Measurements from ENCODE around the gene GLYR1.

The GLYR1 gene

DNA sequence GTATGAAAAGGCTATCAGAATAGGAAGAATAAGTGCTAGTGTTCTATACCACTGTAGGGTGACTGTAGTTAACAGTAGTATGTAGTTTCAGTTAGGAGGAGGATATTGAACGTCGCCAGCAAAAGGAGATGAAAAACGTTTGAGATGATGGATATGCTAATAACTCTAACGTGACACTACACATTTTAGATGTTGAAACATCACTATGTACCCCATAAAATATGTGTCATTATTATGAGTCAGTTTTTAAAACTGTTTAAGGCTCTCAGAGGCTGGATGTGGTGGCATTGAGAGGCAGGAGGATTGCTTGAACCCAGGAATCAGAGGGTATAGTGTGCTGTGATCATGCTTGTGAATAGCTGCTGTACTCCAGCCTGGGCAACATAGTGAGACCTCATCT is 32.0 kb upstream of the GLYR1 start:
- no peak for DNase-seq

DNA sequence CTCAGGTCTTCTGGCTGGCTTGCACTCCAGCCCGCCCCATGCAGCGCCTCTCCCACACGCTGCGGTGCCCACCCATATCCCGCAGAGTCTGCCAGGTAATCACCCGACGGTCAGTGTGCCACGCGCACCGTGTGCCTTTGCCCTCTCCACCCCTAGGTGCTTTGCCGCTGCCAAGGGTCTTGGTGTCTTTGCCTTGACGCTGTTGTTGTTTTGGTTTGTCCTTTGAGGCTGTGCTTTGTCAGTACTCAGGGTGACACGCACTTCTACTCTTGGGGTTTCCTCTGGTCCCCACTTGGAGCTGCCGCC is 30.2 kb upstream of the GLYR1 start:
- no peak for DNase-seq

DNA sequence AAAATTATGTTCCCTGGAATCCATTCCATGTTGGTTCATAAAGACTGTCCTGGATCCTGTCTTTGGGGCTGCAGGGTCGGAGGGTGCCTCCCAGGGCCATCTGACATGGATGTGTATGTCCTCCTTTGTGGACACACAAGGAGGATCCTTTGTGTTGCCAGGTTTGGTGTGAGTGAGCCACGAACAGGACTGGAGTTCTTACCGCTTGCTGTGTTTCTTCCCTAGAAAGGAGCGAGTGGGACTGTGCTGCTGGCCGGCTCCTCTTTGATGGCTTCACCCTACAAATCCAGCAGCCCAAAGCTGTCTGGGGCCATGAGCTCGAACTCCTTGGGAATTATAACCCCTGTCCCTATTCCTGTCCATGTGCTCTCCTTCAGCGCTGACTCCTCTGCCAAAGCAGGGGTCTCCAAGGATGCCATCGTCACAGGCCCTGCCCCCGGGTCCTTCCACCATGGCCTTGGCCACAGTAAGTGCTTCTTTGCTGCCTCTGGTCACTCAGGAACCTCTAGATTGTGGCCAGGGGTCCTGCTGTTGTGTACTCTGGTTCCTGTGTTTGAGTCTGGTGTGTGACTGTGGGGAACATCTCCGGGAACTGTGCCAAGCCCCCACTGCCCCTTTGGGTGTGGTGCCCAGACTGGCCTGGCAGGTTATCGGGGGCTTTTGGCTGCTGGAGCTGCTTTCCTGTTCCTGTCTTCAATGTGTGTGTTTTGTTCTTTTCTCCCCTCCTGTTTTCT is 29.7 kb upstream of the GLYR1 start:
- no peak for DNase-seq

DNA sequence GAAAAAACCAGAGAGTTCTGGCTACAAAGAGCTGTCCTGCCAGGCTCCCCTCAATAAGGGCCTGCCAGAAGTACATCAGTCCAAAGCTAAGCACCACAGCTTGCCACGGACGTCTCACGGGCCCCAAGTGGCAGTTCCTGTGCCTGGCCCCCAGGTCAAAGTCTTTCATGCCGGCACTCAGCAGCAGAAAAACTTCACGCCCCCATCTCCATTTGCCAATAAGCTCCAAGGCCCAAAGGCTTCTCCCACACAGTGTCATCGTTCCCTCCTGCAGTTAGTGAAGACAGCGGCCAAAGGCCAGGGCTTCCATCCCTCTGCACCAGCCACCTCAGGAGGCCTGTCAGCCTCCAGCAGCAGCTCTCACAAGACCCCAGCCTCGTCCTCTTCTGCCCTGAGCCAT is 27.6 kb upstream of the GLYR1 start:
- DNase-seq = no peak

DNA sequence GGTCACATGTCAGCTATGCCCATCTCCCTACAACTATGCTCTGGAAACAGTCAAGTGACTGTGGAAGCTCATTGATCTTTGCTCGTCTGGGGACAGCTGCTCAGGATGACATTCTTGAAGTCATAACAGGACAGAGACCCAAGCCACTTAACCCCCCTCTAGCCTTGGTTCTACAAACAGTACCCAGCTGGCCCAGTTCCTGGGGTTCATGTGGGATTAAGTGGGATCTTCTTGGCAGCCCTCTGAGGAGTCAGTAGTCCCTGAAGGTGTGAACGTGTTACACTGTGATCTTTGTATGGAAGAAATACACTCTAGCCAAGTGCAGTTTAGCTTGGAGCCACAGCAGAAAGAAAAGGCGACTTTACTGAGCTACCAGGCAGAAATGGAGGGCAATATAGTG is 26.0 kb upstream of the GLYR1 start:
- no peak for DNase-seq

DNA sequence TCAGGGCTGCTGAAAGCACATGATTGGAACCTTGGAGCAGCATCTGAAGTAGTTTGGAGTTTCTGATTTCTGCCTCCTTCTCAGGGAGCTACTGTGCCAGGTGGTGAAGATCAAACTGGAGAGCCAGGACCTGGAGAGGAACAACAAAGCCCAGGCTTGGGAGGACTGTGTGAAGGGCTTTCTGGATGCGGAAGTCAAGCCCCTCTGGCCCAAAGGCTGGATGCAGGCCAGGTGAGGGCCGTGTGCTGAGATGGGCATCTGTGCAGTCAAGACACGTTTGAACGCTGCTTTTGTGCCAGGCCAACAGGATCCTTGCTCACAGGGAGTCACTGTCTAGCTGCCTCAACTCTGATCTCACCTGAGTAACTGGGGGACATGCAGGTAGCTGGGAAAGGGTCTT is 24.0 kb upstream of the GLYR1 start:
- no peak for DNase-seq

DNA sequence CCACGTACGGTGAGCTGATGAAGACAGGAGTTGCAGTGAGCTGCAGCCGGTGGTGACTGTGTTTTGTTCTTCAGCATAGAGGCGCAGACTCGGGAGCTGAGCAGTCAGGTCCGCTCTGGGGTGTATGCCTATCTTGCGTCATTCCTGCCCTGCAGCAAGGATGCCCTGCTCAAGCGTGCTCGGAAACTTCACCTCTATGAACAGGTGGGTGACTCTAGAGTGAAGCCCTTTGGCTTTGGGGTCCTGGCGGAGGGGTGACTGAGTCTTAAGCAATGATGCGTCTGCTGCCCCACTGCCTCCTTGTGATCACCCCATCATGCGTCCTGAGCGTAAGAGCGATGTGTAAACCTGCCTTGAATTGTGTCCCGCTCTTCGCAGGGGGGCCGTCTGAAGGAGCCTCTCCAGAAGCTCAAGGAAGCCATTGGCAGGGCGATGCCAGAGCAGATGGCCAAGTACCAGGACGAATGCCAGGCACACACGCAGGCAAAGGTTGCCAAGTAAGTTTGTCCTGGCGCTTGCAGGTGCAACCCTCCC is 23.1 kb upstream of the GLYR1 start:
- DNase-seq = no peak

DNA sequence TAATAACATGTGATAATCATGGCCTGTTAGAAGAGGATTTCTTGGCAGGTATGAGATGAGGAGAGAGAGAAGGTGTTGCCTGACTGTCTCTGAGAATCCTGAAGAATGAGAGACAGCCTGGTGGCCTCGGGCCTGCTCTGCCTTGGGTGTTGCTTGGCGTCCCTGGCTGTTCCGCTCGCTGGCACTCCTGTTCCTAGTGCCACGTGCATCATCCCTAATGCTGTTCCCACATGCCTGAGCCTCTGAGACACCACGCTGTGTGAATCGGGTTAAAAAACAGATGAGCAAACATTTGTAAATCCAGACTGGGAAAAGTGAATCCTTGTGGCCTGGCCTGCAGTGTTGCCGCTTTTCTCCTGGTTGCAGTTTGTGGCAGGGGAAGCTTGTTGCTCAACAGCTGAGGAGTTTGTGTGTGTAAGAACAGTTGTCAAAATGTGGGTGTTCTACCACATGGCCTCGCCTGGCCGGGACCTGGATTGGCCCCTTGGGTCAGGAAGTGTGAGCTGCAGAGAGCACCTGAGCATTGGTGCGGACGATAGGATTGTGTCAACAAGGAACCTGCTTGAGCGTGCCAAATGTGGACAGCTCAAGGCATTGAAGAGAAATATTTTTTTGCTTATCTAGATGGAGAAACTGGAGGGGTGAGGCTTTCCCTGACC is 22.2 kb upstream of the GLYR1 start:
- no peak for DNase-seq

DNA sequence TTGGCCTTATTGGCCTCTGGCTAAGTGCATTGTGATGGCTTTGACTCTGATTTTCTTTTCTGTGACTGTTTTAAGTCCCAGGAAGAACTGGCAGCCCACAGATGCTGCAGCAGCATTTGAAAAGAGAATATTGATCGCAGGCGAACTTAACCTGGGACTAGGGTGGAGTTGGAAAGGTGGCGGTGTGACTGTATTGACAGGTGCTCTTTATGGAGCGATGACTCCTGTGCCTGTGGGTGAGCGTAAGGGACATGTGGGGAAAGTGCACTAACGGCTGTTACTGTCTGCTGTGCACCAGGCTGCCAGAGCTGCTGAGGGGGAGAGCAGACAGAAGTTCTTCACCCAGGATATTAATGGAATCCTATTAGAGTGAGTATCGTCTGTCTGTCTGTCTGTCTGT is 21.4 kb upstream of the GLYR1 start:
- DNase-seq = no peak

DNA sequence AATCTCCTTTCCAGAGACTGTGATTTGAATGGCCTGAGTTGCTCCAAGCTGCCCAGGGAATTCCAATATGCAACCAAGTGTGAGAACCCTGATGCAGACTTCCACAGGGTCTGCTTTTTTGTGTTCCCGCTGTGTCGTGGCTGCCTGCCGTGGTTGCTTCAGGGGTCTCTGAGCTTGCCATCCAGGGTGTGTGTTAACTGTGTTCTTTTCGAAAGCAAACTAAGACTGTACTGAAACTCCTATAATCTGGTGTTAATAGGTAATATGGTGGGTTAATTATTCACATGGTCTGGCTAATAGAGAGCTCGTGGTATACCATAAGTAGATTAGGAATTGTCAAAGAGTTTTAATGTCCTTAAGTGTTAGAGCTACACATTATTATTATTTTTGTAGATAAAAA is 20.9 kb upstream of the GLYR1 start:
- DNase-seq = no peak

DNA sequence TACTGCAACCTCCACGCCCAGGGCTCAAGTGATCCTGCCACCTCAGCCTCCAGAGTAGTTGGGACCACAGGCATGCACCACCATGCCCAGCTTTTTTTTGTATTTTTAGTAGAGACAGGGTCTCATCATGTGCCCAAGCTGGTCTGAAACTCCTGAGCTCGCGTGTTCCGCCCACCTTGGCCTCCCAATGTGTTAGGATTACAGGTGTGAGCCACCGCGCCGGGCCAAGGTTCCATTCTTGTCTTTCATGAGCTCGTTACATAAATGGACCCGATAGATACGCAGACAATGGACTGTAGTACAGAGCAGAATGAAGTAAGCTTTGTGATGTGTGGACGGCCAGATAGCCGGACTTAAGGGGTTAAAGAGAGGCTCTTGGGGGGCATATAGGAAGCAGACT is 19.5 kb upstream of the GLYR1 start:
- no peak for DNase-seq

DNA sequence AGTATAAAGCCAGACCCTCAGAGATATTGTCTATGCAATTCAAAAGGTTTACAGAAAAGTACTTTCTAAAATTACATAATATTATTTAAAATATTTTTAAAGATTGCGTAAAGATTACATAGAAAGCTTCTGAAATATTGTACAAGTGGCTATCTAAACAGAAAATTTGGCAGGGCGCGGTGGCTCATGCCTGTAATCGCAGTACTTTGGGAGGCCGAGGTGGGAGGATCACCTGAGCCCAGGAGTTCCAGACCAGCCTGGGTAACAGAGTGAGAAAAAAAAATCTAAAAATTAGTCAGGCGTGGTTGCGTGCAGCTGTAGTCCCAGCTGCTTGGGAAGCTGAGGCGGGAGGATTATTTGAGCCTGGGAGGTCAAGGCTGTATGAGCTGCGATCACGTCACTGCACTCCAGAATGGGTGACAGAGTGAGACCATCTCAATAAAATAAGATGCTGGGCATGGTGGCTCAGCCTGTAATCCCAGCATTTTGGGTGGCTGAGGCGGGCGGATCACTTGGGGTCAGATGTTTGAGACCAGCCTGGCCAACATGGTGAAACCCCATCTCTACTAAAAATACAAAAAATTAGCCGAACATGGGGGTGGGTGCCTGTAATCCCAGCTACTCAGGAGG is 18.3 kb upstream of the GLYR1 start:
- DNase-seq = no peak

DNA sequence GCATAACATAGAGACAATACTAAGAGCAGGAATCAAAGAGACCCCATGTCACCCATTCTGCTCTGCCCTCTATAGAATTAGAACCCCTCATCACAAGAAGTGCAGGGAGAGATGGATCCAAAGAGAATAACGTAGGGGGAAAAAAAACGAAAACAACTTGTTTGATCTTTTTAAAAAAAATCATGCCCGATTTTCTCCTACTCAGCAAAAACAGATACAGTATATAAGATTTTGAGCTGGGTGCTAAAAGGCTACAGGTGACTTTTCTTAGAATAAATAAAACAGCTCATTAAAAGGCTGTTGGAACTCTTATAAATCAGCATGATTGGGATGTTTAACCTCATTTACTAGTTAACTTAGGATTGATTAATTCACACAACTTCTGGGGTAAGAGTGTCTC is 17.6 kb upstream of the GLYR1 start:
- DNase-seq = no peak

DNA sequence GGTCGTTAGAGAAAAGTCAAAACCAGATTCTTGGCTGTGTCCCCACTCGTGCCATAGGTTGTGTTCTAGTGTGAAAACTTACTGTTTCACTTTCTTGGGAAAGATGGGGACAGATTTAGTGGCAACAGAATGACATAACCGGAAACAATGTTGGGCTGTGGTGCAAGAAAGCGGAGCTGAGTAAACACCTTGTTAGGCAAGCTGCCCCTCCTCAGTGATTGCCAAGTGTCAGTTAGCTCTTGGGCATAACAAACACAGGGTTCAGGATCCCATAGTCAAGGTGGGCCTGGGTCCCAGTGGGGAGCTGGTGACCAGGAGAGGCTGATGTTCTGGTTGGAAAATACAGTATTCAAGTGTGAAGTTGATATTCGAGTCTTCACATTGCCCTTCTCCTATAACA is 15.6 kb upstream of the GLYR1 start:
- no peak for DNase-seq

DNA sequence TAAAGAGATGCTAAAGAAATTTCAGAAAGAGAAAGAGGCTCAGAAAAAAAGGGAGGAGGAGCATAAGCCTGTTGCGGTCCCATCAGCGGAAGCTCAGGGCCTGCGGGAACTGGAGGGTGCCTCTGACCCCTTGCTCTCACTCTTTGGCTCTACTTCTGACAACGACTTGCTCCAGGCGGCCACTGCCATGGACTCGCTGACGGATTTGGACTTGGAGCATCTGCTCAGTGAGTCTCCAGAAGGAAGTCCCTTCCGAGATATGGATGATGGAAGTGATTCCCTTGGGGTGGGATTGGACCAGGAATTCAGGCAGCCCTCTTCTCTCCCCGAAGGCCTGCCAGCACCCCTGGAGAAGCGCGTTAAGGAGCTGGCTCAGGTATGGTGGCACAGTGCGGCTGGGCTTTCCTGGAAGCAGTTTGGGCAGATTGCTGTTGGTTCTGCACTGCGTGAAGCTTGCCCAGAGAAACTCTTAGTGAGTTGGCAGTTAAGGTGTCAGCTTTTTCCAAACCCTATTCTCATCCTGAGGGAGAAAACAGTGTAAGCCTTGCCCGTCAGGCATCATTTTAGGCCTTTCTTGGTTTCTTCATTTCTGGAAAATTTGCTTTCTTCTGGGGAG is 13.7 kb upstream of the GLYR1 start:
- DNase-seq = no peak

DNA sequence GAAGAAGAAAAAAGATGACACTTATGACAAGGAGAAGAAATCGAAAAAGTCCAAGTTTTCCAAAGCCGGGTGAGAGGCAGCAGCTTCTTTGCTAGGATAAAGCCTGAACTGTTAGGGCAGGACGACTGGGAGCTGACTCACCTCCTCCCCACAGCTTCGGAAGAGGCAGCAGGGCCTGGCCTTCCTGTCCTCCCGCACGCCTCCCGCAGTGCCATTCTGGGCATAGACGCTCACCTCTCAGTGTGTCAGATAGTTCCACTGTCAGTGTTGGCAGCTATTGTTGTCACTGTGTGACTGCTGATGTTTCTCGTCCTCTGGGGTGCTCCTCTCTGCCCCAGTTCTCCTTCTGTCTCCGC is 12.8 kb upstream of the GLYR1 start:
- no peak for DNase-seq

DNA sequence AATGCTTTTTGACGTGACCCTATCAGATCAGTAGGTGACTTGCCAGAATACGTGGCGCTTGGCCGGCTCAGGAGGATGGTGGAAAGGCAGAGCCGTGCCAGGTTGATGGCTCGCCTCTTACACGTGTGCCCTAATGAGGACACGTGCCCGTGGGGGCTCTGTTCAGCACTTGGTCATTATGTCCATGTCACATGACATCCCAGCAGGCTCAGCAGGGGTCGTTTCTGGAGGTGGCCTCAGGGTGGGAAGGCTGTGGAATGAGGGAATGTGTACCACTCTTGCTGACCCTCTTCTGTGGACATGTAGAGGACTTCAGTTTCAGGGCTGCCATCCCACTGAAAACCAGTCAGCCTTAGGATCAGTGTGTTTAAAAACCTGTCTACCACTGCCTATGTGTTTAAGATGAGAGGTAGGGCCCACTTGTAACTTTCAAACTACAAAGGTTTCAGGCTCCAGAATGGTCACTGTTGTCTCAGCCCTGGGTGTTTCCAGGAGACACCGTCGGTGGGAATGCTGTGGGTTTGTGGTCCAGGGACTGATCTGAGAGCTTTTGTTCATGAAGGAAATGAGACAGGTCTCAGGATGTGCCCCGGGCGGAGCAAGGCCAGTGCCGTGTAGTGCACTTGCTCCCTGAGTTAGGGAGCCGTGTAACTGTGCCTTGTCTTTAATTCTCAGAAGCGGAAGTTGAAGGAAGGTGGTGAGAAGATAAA is 12.3 kb upstream of the GLYR1 start:
- no peak for DNase-seq

DNA sequence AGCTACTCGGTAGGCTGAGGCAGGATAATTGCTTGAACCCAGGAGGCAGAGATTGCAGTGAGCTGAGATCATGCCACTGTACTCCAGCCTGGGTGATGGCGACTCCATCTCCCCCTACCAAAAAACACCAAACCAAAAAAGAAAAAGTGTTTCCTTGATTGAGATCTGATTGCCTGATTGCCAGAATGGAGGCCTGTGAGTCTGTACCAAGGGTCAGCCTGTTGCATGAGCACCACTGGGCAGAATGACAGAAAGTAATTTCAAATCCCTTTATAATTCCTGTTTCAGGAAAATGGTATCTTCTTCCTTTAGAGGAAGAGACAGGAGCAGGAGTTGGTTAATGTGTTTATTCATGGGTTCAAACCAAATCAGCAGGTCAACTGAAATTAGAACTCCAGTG is 8.7 kb upstream of the GLYR1 start:
- no peak for DNase-seq

DNA sequence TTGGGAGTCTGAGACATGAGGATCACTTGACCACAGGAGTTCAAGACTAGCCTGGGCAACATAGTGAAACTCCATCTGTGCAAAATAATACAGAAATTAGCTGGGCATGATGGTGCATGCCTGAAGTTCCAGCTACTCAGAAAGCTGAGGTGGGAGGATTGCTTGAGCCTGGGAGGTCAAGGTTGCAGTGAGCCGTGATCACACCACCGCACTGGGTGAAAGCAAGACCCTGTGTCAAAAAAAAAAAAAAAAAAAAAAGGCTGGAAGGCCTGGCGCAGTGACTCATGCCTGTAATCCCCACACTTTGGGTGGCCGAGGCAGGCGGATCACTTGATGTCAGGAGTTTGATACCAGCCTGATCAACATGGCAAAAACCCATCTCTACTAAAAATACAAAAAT is 8.3 kb upstream of the GLYR1 start:
- no peak for DNase-seq

DNA sequence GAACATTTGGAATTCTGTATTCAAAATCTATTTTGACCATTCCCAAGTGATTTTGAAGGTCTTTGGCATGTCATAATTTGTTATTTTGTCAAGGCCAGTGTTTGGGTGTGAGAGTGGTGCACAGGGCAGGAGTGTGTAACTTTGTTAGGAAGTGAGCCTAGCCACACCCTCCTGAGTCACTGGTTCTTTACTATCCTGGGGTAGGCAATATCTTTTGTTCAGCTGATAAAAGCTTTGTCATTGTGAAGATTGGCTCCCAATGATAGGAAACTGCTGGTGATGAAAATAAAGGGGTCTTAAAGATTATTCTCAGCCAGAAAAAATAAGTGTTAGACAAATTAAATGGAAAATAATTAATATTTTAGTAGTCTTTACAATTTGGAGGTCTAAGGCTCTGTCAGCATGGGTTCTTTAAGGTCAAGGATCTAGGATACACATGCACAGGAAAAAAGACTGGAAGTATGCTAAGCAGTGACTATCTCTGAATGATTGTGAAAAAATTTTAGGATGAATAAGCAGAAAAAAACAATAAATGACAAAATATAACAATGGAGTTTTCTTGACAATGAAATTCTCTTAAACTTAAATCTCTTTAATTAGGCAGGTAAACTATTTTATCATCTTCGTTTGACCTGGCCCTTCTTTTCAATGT is 5.3 kb upstream of the GLYR1 start:
- no peak for DNase-seq

DNA sequence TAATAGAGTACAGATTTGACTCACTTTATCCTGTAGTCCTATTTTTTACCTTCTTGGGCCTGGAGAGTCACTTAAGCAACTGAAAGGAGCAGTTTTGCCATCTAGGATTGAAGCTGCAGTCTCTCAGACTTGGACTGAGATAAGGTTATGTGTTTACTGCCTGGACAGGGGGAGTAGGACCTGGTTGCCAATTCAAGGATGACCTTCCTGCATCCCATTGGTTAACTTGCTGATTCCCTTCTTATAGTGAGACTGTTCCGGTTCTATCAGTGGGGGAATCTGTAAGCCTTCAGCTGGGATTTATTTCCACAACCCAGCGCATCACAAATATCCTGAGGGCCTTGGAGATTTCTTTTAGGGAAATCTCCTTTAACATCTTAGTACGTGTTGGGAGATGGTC is 3.1 kb upstream of the GLYR1 start:
- no peak for DNase-seq

DNA sequence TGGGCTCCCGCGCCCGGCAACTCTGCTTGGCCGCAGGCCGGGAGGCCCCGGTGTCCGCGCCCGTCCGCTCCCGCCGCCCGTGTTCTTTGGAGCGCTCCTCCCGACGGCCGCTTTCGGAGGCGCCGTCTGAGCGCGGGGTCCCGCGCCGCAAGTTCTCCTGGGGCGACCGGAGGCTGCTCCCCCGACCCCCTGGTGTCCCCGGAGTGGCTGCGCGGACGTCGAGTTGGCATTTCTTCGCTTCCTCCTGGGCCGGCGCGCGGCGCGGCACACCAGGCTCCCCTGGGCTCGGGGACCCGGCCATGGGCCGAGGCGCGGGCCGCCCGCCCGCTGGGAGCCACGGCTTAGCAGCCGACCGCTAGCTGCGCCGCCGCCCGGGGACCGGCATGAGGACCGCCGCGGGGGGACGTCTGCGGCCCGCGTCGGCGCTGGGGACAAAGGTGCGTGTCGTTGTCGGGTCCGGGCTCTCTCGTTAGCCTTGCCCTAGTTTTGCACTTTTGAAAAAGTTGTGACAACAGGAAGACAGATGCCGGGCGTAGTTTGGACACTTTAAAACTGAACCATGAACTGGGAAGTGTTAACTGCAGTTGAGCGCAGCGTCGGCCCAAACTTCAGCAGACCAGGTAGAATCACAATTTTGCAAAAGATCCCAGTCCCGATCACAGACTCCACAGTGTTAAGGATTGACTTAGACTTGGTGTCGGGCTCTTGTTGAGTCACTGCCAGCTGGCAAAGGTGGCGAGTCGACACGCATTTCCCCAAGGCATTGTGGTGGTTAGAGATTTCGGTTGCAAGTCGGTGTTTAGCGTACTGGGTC is 893 bp upstream of the GLYR1 start:
- no peak for DNase-seq

Measured in NCI-H1694 treated with DMSO at 0.1 percent for 48 hours (cell line).